Activated CD4-positive, alpha-beta T cell treated with anti-CD3 and anti-CD28 coated beads for 1 hour (primary cell): ENCODE data around the gene KRR1.
A peak's percentile ranks its signal among the peaks of the same experiment; 100 is the strongest.
"Not testable (repeated sequence)": the region's sequence is repeated elsewhere in the genome, so short reads cannot be mapped to it uniquely, and the experiment has no call there.

Experiments used
- DNase-seq: peaks from one replicate; pipeline ENCODE4 v3.0.0-alpha.2; 2020

Gene KRR1

DNA sequence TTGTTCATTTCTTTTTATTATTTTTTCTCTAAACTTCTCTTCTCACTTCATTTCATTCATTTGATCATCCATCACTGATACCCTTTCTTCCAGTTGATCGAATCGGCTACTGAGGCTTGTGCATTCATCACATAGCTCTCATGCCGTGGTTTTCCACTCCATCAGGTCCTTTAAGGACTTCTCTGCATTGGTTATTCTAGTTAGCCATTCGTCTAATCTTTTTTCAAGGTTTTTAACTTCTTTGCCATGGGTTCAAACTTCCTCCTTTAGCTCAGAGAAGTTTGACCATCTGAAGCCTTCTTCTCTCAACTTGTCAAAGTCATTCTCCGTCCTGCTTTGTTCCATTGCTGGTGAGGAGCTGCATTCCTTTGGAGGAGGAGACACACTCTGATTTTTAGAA lies 10.7 kb upstream of the KRR1 start:
- DNase-seq = not testable (repeated sequence)

DNA sequence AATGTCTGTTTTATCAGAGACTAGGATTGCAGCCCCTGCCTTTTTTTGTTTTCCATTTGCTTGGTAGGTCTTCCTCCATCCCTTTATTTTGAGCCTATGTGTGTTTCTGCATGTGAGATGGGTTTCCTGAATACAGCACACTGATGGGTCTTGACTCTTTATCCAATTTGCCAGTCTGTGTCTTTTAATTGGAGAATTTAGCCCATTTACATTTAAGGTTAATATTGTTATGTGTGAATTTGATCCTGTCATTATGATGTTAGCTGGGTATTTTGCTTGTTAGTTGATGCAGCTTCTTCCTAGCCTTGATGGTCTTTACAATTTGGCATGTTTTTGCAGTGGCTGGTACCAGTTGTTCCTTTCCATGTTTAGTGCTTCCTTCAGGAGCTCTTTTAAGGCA lies 9.8 kb upstream of the KRR1 start:
- not testable (repeated sequence) for DNase-seq

DNA sequence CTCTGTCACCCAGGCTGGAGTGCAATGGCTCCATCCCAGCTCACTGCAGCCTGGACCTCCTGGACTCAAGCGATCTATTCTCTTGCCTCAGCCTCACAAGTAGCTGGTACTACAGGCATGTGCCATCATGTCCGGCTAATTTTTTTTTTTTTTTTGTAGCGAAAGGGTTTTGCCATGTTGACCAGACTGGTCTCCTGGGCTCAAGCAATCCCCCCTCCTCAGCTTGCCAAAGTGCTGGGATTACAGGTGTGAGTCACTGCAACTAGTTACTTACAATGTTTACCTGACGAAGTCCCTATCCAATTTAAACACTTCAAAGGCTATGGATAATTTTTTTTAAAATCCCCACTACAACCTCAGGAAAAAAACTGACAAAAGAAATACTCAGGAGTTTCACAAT lies 1.8 kb downstream of the KRR1 start:
- no peak for DNase-seq

DNA sequence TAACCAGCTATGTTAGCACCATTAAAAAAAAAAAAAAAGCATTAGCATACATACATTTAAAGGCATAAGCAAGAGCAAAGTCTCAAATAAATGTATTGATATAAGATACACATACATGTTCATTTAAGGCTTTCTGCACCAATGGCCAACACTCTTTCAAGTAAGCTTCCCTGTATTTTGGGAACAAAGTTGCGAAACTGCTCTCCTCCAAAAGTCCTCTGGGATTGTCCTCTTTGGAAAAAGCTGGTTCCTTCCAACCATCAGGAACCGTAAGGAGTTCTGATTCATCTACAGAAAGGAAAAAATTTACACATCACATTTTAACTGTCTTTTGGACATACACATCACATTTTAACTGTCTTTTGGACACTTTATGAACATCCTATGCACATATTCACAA lies 3.2 kb downstream of the KRR1 start:
- no peak for DNase-seq

DNA sequence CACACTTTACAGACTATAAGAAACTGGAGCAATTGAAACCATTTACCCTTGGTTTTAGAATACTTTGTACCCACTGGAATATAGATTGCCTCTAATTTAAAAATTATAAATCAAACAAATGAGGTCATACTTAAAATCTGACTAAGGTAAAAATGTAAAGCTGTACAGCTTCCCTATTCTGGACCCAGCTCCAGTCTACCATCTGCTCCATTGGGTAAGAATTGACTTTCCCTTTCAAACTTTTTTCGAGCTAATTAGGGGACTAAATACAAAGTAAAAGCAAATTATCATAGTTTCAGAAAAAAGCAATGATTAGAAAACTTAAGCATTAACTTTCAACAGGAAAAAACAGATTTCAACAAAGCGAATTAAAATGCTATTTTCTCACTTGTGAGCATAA lies 4.3 kb downstream of the KRR1 start:
- no peak for DNase-seq

DNA sequence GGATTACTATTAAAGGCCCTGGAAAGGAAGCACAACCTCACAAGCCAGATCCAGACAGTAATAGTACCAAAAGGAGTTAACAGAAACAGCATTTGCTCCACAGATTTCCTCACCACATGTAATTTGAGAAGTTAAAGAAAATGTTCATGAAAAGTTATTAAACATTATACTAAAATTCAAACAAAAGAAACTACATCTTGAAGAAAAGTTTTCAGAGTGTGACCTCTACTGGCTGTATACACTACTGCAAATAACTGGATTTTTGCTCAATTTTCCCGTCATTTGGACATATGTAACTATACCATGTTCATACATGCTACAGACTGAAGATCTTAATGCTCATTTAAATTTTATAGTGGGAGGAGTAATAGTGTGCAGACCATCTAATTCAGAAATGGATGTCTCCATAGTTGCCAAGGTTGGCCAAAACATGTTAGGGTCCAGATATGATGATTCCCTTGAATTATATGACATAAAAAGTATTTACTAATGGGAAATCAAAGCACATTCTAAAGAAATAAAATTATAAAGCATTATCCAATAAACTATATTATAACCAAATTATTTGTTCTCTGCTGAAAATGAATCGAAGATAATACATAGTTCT lies 5.6 kb downstream of the KRR1 start:
- no peak for DNase-seq

DNA sequence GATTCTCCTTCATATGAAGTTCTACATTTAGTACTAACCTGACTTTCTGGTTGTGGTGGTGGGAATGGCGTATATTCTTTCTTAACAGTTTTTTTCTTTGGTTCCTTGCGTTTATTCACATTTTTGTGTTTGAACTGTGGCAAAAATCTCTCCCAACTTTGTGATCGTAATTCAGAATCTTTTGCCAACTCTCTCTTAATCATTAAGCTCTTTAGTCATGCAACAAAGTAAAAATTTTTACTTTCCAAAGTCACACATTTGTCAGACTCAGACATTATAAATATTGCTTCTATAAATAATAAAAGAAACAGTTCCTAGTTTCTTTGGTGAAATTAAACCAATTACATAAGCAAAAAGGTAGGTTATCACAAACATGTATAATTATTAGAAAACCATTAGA lies 7.5 kb downstream of the KRR1 start:
- no peak for DNase-seq

DNA sequence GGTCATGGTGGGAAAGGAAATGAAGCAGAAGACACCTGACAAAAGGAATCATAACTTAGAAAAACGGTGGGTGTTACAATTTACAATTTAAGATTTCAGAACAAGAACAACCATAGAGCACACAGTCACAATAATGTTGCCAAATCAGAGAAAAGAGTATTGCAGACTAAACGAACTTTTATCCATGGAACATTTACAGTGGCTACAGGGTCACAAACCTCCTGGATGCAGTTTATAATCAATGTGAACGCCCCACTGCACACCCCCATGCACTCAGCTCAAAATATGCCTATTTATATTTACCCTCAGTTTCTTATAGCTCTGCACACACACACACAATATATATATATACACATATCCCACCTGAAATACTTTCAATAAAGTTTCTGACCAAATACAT lies 8.0 kb downstream of the KRR1 start:
- no peak for DNase-seq

DNA sequence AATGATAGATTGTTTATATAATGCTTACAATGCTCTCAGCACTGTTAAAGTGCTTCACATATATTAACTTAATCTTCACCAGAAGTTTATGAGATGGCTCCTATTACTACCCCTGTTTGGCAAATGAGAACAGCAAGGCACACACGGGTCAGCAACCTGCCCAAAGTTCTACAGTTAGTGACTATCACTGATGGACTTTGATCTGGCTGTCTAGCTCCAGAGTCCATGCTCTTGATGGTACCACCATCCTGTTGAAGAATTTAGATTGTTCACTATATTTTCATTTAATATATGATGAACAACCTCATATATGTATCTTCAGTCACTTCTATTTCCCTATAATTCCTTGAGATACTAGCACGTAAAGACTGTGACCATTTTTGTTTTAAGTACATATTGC lies 20.2 kb downstream of the KRR1 start:
- DNase-seq = no peak

DNA sequence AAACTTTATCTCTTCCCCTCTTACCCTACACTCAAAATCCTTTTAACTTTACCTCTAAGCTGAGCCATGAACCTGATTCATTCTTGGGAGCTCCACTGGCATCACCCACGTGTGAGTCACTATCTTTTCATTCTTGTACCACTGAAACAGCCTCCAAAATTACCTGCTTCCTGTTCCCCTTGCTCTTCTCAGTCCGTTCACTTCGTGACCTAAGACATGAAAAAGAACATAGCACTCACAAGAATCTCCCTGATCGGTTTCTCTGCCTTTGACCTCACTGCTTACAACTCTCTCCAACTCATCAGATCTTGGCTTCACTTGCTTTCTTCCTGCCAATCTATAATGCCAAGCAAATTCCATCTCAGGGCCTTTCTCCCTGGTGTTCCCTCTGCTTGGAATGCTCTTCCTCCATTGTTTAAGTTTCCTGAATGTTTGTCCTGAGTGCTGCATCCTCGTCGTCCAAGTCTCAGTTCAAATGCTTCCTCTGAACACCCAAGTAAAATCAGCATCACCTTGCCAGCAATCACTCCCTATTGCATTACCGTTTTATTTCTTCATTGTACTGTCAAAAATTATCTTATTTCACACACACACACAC lies 21.7 kb downstream of the KRR1 start:
- DNase-seq = no peak

DNA sequence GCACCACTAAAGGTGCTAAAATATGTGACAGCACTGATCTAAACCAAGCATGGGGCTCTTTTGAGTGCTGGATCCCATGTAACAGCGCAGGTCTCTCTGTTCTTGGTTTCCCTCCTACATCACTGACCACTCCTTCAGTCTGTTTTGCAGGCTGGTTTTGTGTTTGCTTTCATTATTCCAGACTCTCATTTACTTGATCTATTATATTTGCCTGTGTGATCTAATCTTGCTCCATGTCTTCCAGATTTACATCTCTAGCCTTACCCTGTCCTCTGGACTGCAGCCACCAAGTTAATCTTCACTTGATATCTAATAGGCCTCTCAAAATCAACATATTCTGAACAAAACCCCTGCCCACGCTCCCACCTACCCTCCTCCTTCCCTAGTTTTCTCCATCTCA lies 22.2 kb downstream of the KRR1 start:
- no peak for DNase-seq

DNA sequence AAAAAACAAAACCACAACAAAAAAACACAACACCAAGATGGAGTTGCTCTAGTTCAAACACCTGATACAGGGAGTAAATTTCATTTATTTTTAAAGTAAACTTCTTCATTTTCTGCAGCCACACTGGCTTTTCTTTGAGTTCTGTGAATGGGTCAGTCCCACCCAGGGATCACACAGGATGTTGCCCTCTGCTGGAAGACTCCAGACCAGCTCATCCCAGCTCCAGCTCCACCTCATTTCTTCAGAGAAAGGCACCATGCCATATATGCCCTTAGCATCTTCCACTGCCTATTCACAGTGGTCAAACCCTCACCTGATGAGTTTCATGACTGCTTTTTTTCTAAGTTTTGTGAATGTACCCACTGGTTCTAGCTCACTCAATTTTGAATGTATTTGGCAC lies 22.9 kb downstream of the KRR1 start:
- DNase-seq = no peak

DNA sequence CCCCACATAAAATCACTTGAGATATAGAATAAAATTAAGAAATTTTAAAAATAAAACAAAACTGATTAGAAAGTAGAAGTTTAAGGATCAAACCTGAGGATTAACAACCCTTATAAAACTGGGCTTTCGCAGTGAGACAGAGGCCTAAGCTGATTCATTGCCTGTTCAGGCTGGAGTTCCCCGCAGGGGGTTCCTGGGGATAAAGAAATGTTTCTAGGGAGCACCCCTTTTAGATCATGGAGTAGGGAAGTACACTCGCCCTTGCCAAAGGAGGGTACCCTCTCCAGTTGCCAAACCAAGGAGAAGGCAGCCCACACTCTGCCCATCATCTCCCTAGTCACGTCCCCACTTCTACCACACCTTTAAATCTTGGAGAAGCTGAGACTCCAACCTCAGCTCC lies 24.1 kb downstream of the KRR1 start:
- no peak for DNase-seq

DNA sequence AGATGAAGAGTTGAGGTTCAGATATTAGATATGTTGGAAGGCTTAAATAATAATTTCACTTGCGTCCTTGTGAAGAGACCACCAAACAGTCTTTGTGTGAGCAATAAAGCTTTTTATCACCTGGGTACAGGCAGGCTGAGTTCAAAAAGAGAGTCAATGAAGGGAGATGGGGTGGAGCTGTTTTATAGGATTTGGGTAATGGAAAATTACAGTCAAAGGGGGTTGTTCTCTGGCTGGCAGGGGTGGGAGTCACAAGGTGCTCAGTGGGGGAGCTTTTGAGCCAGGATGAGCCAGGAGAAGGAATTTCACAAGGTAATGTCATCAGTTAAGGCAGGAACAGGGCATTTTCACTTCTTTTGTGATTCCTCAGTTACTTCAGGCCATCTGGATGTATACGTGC lies 27.0 kb downstream of the KRR1 start:
- DNase-seq = not testable (repeated sequence)

DNA sequence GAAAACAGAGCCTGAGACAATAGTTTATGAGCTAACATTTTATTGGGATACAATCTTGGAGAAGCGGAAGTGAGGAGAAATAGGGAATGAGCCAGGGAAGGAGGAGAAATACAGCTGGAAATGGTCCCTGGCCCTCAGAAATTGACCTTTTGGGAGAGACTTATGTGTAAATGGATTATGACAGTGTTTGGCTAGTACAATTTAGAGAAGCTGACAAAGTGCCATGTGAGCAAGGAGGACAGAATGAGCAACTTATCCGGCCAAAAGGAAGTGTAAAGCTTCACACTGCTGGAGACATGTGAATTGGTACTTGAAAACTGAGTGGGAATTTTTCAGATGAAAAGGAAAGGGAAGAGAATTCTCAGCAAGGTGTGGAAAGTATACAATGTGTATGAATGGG lies 28.0 kb downstream of the KRR1 start:
- no peak for DNase-seq

DNA sequence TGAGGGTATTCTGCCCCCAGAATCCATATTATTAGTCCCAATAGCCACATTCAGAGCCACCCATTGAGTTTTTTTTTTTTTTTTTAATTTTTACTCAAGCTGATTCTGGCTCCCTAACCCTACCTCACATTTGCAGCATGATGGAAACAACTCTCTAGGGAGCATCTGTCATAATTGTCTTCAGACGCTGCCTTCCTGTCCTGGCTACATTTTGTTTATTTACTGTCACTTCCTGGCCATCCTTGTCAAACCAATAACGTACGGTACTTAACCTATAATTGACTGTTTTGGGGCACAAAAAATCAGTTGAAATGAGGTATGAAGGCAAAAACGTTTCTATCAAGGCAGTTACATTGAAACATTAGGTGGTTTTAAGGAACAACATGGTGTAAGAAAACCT lies 28.8 kb downstream of the KRR1 start:
- no peak for DNase-seq

DNA sequence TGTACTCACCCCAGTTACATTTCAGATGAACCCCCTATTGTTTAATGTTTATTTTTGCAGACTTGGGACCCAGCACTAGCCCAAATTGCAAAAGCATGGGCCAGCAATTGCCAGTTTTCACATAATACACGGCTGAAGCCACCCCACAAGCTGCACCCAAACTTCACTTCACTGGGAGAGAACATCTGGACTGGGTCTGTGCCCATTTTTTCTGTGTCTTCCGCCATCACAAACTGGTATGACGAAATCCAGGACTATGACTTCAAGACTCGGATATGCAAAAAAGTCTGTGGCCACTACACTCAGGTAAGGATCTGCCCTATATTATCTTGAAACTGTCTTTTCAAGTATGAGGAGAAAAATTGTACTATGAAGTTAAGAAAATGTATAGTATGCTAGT lies 29.6 kb downstream of the KRR1 start:
- DNase-seq = no peak

DNA sequence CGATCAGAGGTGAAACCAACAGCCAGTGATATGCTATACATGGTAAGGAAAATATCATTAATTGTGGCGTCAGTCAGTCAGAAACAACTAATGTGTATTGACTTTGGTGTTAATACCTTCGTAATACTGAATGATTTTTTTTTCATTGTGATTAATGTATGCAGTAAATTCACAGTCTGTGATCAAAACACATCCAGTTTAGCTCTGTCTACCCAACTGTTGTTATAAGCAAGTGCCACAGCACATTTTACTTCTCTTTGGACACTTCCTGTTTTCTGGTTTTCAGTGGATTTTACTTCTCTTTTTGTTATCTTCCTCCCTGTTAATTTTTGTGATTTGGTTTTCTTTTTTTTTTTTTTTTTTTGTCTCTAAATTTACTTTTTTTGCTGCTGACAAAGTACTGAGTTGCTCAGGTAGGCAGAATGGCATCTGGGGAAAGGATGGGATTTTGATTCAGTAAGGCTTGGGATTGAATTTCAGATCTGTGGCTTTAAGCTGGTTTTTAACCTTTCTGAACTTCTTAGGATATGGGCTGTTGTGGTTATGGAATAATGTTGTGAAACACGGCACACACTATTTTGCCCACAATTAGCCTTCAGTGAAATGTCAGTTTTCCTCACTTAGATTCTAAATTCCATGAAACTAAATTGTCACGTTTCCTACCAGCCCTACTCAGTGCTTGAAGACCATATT lies 30.2 kb downstream of the KRR1 start:
- no peak for DNase-seq

DNA sequence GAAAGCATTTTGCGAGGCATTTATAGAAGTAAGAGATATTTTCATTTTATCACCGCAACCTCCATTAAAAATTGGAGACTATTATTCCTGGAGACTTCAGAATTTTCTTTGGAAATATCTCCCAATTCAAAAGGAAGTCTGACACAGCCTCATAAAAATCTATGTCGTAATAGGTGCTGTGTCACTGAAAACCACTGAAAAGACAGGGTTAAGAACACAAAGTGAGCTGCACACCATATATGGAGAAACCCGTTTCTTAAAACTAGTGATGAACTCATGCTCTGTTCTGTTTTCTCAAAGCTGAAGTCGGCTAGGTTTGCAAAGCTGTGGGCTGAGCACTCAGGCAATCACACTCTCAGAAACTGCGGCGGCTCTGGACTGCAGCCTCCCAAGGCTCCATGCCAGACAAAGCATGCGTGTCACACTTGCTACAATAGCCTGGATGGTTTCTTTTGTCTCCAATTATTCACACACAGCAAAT lies 30.9 kb downstream of the KRR1 start, which contains the start of gene GLIPR1:
Gene GLIPR1, plus strand, starts transcription at position 287 of the 481 bp plus-strand sequence. Its CDS starts 126 bp downstream, at position 413.
- peak; percentile 61 for DNase-seq

DNA sequence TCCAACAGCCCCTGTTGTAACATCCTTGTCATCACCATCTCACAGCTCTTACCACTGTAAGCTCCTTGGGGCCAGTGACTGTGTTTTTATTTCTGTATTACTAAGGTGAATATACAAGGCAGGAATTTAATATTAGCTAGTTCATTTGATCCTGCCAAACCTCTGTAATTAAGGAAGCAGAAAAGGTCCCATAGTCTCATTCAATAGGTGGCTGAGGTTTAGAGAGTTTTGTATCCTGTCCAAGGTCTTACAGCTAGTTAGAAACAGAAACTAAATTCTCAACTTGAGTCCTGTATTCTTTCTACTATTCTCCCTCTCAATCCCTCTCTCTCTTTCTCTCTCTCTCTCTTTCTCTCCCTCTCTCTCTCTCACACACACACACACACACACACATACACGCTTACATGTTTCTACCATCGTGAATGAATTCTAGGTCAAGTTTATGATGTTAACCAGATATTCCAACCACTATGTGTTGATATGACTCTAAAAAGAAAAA lies 31.4 kb downstream of the KRR1 start:
- DNase-seq = no peak

DNA sequence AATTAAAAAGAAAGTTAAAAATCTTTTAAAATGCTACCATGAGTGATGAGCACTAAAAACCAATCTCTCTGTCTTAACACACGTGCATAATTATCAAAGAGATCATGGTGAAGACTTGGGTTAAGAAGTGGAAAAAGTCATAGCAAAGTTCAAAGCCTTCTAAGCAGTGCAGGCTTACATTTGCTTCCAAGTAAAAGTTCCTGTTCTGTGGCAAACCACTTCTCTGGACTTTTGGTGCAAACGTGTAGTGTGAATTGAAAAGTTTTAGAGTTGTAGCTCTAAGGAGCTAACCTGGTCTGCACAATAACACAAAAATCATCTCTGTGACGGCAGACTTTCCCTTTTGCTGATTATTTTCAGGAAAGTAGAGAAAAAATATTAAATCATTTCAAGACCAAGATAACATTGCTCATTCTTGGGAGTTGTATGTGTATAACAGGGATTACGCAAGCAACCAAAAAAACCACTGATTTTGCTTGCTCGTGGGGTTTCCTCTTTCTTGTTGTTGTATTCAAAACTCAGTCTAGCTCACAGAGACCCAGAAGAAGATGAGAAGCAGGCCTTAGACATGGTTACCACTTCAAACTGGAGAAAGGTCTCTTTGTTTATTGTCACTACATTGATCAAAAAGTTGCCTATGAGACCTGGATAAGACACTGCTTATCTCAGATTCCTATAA lies 33.2 kb downstream of the KRR1 start:
- DNase-seq = no peak

DNA sequence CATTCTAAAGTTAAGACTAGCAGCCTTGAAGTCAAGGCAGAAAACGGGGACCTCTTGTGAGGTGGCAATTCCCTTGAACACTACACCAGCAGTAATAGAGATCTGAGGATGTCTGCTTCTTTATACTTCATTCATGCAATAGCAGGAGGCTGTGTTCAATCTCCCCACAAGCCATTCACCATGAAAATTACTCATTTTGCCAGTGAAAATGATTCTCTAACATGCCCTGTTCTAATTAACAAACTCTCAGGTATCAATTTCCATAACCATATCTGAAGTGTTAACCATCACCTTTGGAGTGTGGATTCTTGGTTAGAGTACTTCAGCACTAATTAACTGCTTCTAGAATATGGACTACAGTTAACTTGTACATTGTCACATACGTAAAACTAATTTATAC lies 34.3 kb downstream of the KRR1 start:
- DNase-seq = no peak

DNA sequence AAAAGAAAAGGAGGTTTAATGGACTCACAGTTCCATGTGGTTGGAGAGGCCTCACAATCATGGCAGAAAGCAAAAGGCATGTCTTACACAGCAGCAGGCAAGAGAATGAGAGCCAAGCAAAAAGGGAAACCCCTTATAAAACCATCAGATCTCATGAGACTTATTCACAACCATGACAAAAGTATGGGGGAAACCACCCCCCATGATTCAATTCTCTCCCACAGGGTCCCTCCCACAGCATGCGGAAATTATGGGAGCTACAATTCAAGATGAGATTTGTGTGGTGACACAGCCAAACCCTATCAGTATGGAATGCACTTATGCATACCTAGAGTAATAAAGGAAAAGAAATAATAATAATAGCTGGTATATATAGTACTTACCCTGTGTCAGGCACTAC lies 35.3 kb downstream of the KRR1 start:
- DNase-seq = no peak

DNA sequence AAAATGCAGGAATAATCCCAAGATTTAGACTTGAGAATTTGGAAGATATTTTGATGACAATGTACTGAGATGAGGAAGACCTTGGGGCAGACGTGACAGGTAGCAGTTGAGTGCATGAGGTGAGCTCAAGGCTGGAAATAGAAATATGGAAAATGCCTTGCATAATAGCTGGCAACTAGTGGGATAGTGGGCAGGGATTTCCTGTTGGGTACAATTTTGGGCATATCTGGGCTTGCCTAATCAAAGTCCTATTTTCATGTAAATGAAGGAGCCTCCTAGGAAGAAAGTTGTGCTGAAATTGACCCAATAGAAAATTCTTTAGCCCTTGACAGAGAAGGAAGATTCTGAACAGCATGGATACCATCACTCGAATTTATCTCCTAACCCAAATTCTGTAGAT lies 37.3 kb downstream of the KRR1 start:
- DNase-seq = no peak
